Suprapubic skin (tissue), 4 donors: ENCODE data around the gene FETUB.

Experiments used
- EP300 ChIP-seq: sonication (generic); formaldehyde crosslinking; IDR thresholded peaks from one replicate; pipeline ENCODE4 v1.6.1; 2017; ENCODE audit warnings: antibody characterized with exemption
- POLR2A ChIP-seq, 2 donors: fragments of 450-650 bp; IDR thresholded peaks; one replicate each; pipeline ENCODE4 v1.6.1; 2017; ENCODE audit warnings: antibody characterized with exemption in 2 of 2, mild to moderate bottlenecking in 2 of 2, moderate library complexity in 2 of 2
- POLR2AphosphoS5 ChIP-seq, 3 donors: sonication (generic); formaldehyde crosslinking; IDR thresholded peaks; one replicate each; pipeline ENCODE4 v1.6.1; 2017; ENCODE audit warnings: antibody characterized with exemption in 3 of 3
- TF ChIP-seq, protein P1 (sequence below), 2 donors: fragments of 200-600 bp in 1 of 2; fragments of 450-650 bp in 1 of 2; sonication (generic) in 1 of 2; IDR thresholded peaks; one replicate each; pipeline ENCODE4 v1.5.1; 2016 to 2019; ENCODE audit warnings: antibody characterized with exemption in 2 of 2, mild to moderate bottlenecking in 1 of 2, moderate library complexity in 1 of 2

DNA sequence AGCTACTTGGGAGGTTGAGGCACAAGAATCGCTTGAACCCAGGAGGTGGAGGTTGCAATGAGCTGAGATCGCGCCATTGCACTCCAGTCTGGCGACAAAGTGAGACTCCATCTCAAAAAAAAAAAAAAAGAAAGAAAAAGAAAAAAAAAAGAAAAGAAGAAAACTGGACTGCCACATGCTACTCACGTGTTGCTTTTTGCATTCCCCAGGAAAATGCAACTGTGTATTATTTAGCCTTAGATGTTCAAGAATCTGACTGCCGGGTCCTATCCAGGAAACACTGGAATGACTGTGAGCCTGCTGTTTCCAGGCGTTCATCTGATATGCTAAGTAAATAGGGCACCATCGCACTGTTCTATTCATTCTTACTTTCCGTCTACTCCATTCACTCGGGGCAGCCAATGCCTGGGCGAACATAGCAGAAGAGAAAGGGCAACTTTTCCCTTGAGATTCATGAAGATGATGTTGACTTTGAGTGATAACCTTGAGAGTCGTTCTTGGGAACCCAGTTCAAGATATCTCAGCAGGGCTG, 47.0 kb downstream of the FETUB start:
- TF ChIP-seq, protein P1, sequence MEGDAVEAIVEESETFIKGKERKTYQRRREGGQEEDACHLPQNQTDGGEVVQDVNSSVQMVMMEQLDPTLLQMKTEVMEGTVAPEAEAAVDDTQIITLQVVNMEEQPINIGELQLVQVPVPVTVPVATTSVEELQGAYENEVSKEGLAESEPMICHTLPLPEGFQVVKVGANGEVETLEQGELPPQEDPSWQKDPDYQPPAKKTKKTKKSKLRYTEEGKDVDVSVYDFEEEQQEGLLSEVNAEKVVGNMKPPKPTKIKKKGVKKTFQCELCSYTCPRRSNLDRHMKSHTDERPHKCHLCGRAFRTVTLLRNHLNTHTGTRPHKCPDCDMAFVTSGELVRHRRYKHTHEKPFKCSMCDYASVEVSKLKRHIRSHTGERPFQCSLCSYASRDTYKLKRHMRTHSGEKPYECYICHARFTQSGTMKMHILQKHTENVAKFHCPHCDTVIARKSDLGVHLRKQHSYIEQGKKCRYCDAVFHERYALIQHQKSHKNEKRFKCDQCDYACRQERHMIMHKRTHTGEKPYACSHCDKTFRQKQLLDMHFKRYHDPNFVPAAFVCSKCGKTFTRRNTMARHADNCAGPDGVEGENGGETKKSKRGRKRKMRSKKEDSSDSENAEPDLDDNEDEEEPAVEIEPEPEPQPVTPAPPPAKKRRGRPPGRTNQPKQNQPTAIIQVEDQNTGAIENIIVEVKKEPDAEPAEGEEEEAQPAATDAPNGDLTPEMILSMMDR (IDR thresholded peaks at IDR 0.05) = no peak
- no peak for TF ChIP-seq POLR2A (IDR thresholded peaks at IDR 0.05)
- no peak for TF ChIP-seq POLR2AphosphoS5 (IDR thresholded peaks at IDR 0.05)
- TF ChIP-seq EP300 = no peak
